ENCODE results near the gene USP46. TPM values are rescaled to one million over a fixed set of nuclear protein-coding genes. Genes with fewer than 3 reads are reported as not detected.

The USP46 gene
- total RNA-seq, 1 experiment from 2014 or later: 48.1 TPM

- TF ChIP-seq ATF6 (CRISPR knock-in tag; IDR thresholded peaks at IDR 0.05) (no peak), NR1H2 (CRISPR knock-in tag; IDR thresholded peaks at IDR 0.05) (no peak), CTCF (IDR thresholded peaks at IDR 0.05) (no peak), ZNF121 (CRISPR knock-in tag; IDR thresholded peaks at IDR 0.05) (no peak)
- TF ChIP-seq, protein P1, sequence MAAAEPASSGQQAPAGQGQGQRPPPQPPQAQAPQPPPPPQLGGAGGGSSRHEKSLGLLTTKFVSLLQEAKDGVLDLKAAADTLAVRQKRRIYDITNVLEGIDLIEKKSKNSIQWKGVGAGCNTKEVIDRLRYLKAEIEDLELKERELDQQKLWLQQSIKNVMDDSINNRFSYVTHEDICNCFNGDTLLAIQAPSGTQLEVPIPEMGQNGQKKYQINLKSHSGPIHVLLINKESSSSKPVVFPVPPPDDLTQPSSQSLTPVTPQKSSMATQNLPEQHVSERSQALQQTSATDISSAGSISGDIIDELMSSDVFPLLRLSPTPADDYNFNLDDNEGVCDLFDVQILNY (CRISPR knock-in tag; IDR thresholded peaks at IDR 0.05): no peak
These were observed 80.2 kb downstream of the USP46 start (continued) for GRCh38 chr4:52578951-52579350.

- CTCF ChIA-PET: interaction anchor here (1.0 kb wide), 1 partner anchor 10 kb away, joined by 3 read pairs; no protein-coding TSS in a partner anchor
- POLR2A ChIA-PET: interaction anchor here (0.6 kb wide), 1 partner anchor 473 kb away, joined by 5 read pairs; no protein-coding TSS in a partner anchor
- DNase-seq (ENCODE audit: low spot score): no peak
- peaks cover 8% of the 10 kb centered on the region for H3K4me1 Mint-ChIP-seq
- TF ChIP-seq ZNF138 (CRISPR knock-in tag; conservative IDR thresholded peaks at IDR 0.05) (no peak), CBFB (CRISPR knock-in tag; IDR thresholded peaks at IDR 0.05; ENCODE audit: low read depth) (no peak), IRF1 (CRISPR knock-in tag; IDR thresholded peaks at IDR 0.05) (no peak), TEAD1 (CRISPR knock-in tag; IDR thresholded peaks at IDR 0.05) (no peak), TP53 (CRISPR knock-in tag; IDR thresholded peaks at IDR 0.05) (no peak)
- no peak overlapping the region for H3K4me3 Mint-ChIP-seq
- no peak for ATAC-seq
- H3K27ac Mint-ChIP-seq: no peak overlapping the region
- H3K27me3 Mint-ChIP-seq (ENCODE audit: low read depth): no peaks in the 10 kb centered on the region
- 0 out of 2 replicates have a peak, but pooled peaks cover under 1% of the 10 kb centered on the region for H3K9me3 Mint-ChIP-seq
- no peaks in the 10 kb centered on the region for H3K36me3 Mint-ChIP-seq
These were observed 81.5 kb downstream of the USP46 start for GRCh38 chr4:52577624-52577962.

DNA sequence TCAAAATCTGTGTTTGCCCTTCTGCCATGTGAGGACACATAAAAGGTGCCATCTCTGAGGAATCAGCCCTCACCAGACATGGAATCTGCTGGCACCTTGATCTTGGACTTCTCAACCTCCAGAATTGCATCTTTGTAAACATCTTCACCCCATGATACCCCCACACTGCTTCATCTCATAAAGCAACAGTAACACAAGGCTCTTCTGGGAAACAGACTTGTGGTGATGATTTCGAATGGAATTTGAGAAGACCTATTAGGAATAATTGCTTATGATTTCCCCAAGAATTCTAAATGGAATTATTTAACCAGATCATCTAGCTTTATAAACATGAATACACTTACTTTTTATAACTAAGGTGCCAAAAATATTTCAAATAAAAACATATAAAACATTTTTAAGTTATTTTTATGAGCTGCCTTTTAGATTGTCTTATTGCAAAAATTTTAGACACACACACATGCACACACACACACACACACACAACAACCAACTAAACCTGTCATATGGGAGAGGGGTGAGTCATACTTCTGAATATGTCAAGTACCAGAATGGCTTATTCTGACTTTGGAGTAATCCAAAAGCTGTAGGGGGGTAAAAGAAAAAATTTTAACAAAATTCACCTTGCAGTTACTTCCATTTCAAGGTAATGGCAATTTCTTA is 82.0 kb downstream of the USP46 start:
- POLR2A ChIA-PET: interaction anchor here (0.6 kb wide), 1 partner anchor 472 kb away, joined by 5 read pairs; no protein-coding TSS in a partner anchor

More for the DNA sequence above, 82.0 kb downstream of the USP46 start:
- Mint-ChIP-seq H3K27me3 (ENCODE audit: low read depth) (no peaks in the 10 kb centered on the region), H3K36me3 (0 out of 2 replicates have a peak, but pooled peaks cover under 1% of the 10 kb centered on the region), H3K4me1 (peaks cover 8% of the 10 kb centered on the region), H3K4me3 (no peak overlapping the region), H3K27ac (no peak overlapping the region), H3K9me3 (peaks cover 5% of the 10 kb centered on the region; the same call in 1 of the 2 replicates)
- TF ChIP-seq SOX15 (CRISPR knock-in tag; IDR thresholded peaks at IDR 0.05) (no peak), FOXP4 (CRISPR knock-in tag; IDR thresholded peaks at IDR 0.05) (no peak), TEAD4 (CRISPR knock-in tag; IDR thresholded peaks at IDR 0.05) (no peak), ZBTB21 (CRISPR knock-in tag; IDR thresholded peaks at IDR 0.05; ENCODE audit: borderline replicate concordance) (no peak)
- DNase-seq (ENCODE audit: low spot score) (no peak), ATAC-seq (no peak)
- CTCF ChIA-PET: interaction anchor here (1.0 kb wide), 1 partner anchor 11 kb away, joined by 3 read pairs; no protein-coding TSS in a partner anchor
